HepG2 (cell line): Measurements from ENCODE around the gene SUPT20HL2. TPM values are rescaled to one million over a fixed set of nuclear protein-coding genes. Genes with fewer than 3 reads are reported as not detected.

Source experiments
- ATAC-seq: fragments of 200-7000 bp; cut with Tn5 transposase; 3 replicates; pipeline ENCODE4 v1.9.1; 2020; ENCODE audit warnings: mild to moderate bottlenecking, moderate library complexity
- BruUV-seq: library from RNA; stranded (reverse); fragments of 400-500 nt; replicated peaks from 2 replicates; lab custom pipeline; 2021; lab: Mats Ljungman, UMichigan
- CTCF ChIA-PET: fragments of 300-600 bp; formaldehyde crosslinking; extraction: SDS; loops from one replicate; lab custom pipeline; 2021; ENCODE audit warnings: low total read pairs, inconsistent platforms, low intra/inter-chr PET ratio; lab: Yijun Ruan, JAX
- POLR2A ChIA-PET: fragments of 350-600 bp; sonication (Branson Sonifier 250); formaldehyde crosslinking; loops from one replicate; lab custom pipeline; 2020; ENCODE audit warnings: antibody characterized with exemption, inconsistent platforms; lab: Yijun Ruan, JAX
- DNase-seq: peaks from one replicate; pipeline ENCODE4 v3.0.0-alpha.2; 2015; ENCODE audit warnings: low spot score
- FAIRE-seq: peaks from 3 replicates; lab custom pipeline; 2011; peaks lifted over from hg19 to GRCh38; lab: Jason Lieb, UNC
- H2AFZ ChIP-seq: one replicate; pipeline ENCODE4 v1.6.1; 2011; ENCODE audit warnings: low read length, inconsistent platforms
- H3K27ac ChIP-seq: fragments of 300-600 bp; 3 replicates; pipeline ENCODE4 v1.8.0; 2011; ENCODE audit warnings: mixed run types, mild to moderate bottlenecking, mixed read lengths, low read length, inconsistent platforms; ENCODE audit not compliant: insufficient read depth; ENCODE audit errors: extremely low read length
- H3K27me3 ChIP-seq, 2 experiments: fragments of 200-600 bp in 1 of 2; 2 replicates in 1 of 2; 3 replicates in 1 of 2; pipeline versions ENCODE4 v1.6.0 to v1.8.0; 2011; ENCODE audit warnings: low read length in 2 of 2, mild to moderate bottlenecking in 2 of 2, moderate library complexity in 2 of 2, inconsistent platforms in 1 of 2; ENCODE audit not compliant: insufficient read depth in 2 of 2, control insufficient read depth in 1 of 2
- H3K36me3 ChIP-seq, 2 experiments: fragments of 200-600 bp in 1 of 2; replicated peaks in 1 of 2; 2 replicates in 1 of 2; 3 replicates in 1 of 2; pipeline versions ENCODE4 v1.5.1 to v1.8.0; 2011; ENCODE audit warnings: low read length in 2 of 2, inconsistent platforms in 1 of 2; ENCODE audit not compliant: insufficient read depth in 2 of 2, control insufficient read depth in 1 of 2
- H3K4me1 ChIP-seq: 2 replicates; pipeline ENCODE4 v1.5.1; 2012; ENCODE audit warnings: low read length, inconsistent platforms; ENCODE audit not compliant: insufficient read depth
- H3K4me2 ChIP-seq: 2 replicates; pipeline ENCODE4 v1.6.0; 2011; ENCODE audit warnings: low read depth, low read length, inconsistent platforms
- H3K4me3 ChIP-seq, 3 experiments: fragments of 200-600 bp in 1 of 3; sonication (generic), shearing (Covaris generic) in 1 of 3; replicated peaks in 1 of 3; 2 replicates each; pipeline ENCODE4 v1.5.1; 2011 to 2016; ENCODE audit warnings: low read length in 3 of 3, inconsistent platforms in 2 of 3, low read depth in 2 of 3, mild to moderate bottlenecking in 2 of 3, control low read depth in 1 of 3, mixed read lengths in 1 of 3; ENCODE audit not compliant: insufficient read depth in 1 of 3
- H3K79me2 ChIP-seq: one replicate; pipeline ENCODE4 v1.6.1; 2011; ENCODE audit warnings: low read length, inconsistent platforms; ENCODE audit not compliant: insufficient read depth
- H3K9ac ChIP-seq: 2 replicates; pipeline ENCODE4 v1.6.0; 2011; ENCODE audit warnings: mild to moderate bottlenecking, low read depth, low read length, inconsistent platforms; ENCODE audit not compliant: insufficient read depth
- H3K9me3 ChIP-seq: 2 replicates; pipeline ENCODE4 v1.5.1; 2012; ENCODE audit warnings: mild to moderate bottlenecking, low read length
- H4K20me1 ChIP-seq: 2 replicates; pipeline ENCODE4 v1.6.0; 2011; ENCODE audit warnings: inconsistent platforms, mild to moderate bottlenecking, low read length, moderate library complexity; ENCODE audit not compliant: insufficient read depth
- ATF7 ChIP-seq, 2 experiments: fragments of 450-650 bp in 1 of 2; sonication (generic) in 1 of 2; formaldehyde crosslinking in 1 of 2; IDR thresholded peaks; 2 replicates each; pipeline versions ENCODE4 v1.4.0 to v1.6.1; 2016 to 2020; ENCODE audit warnings: antibody characterized with exemption in 1 of 2, mild to moderate bottlenecking in 1 of 2, missing genetic modification reagents in 1 of 2
- BRCA1 ChIP-seq: sonication (generic); formaldehyde crosslinking; IDR thresholded peaks from 2 replicates; pipeline ENCODE4 v1.4.0; 2020; ENCODE audit warnings: missing genetic modification reagents
- CEBPB ChIP-seq: IDR thresholded peaks from 2 replicates; pipeline ENCODE4 v1.6.1; 2011; ENCODE audit warnings: low read depth, low read length, improper control_type of control experiment, borderline replicate concordance
- FOXK2 ChIP-seq: fragments of 450-650 bp; IDR thresholded peaks from 2 replicates; pipeline ENCODE4 v1.6.1; 2016
- IKZF1 ChIP-seq: fragments of 450-650 bp; IDR thresholded peaks from 2 replicates; pipeline ENCODE4 v1.7.1; 2016
- REST ChIP-seq, 2 experiments: IDR thresholded peaks; 2 replicates each; pipeline ENCODE4 v1.6.1; 2011 to 2012; ENCODE audit warnings: low read length in 2 of 2, borderline replicate concordance in 1 of 2, low read depth in 1 of 2, mild to moderate bottlenecking in 1 of 2, moderate library complexity in 1 of 2
- SETDB1 ChIP-seq: sonication (generic); formaldehyde crosslinking; IDR thresholded peaks from 2 replicates; pipeline ENCODE4 v1.5.1; 2020; ENCODE audit warnings: missing genetic modification reagents, mild to moderate bottlenecking, borderline replicate concordance
- TAF15 ChIP-seq: fragments of 200-400 bp; formaldehyde crosslinking; IDR thresholded peaks from one replicate; pipeline ENCODE4 v1.6.1; 2018; ENCODE audit warnings: mild to moderate bottlenecking, low read depth, low read length; ENCODE audit not compliant: poor library complexity, severe bottlenecking
- ZFP36 ChIP-seq: fragments of 150-350 bp; IDR thresholded peaks from 2 replicates; pipeline ENCODE4 v1.6.1; 2018; ENCODE audit warnings: borderline replicate concordance, low read length, low read depth; ENCODE audit not compliant: partially characterized antibody
- ZFP82 ChIP-seq: sonication (generic); formaldehyde crosslinking; IDR thresholded peaks from 2 replicates; pipeline ENCODE4 v1.5.1; 2020; ENCODE audit warnings: mild to moderate bottlenecking, missing genetic modification reagents, borderline replicate concordance
- ZKSCAN8 ChIP-seq: IDR thresholded peaks from 2 replicates; pipeline ENCODE4 v1.6.1; 2016; ENCODE audit warnings: borderline replicate concordance, missing genetic modification reagents, missing compliant biosample characterization
- ZNF18 ChIP-seq: sonication (generic); formaldehyde crosslinking; IDR thresholded peaks from 2 replicates; pipeline ENCODE4 v1.8.0; 2022; ENCODE audit warnings: mild to moderate bottlenecking, missing genetic modification reagents; ENCODE audit not compliant: insufficient replicate concordance
- ZNF615 ChIP-seq: sonication (generic); formaldehyde crosslinking; IDR thresholded peaks from 2 replicates; pipeline ENCODE4 v1.5.0; 2020; ENCODE audit warnings: mild to moderate bottlenecking, missing genetic modification reagents, borderline replicate concordance
- WGBS: methylation state at CpG from one replicate; pipeline ENCODE4 v1.1.6; 2017; ENCODE audit warnings: low lambda C conversion rate; 5-methylcytosine and 5-hydroxymethylcytosine counted together
- in situ Hi-C: cut with HindIII; loops from 2 replicates; pipeline ENCODE4 v1.10.0; 2017; ENCODE audit warnings: low pct_unique_long_range_greater_than_20kb; ENCODE audit not compliant: extremely low pct_ligation_motif_present
- intact Hi-C: fragments of 100-400 bp; cut with micrococcal nuclease; formaldehyde crosslinking; loops from one replicate; pipeline ENCODE4 v1.10.0; 2022; ENCODE audit not compliant: unreplicated experiment
- polyA plus RNA-seq, 8 experiments: library from polyadenylated mRNA; depleted of rRNA in 3 of 8; stranded (reverse) in 7 of 8; unstranded in 1 of 8; fragments of >200 nt; fragmentation: Illumina TruSeq in 4 of 8; extraction: Trizol in 4 of 8; gene quantifications; 2 replicates each; pipeline versions ENCODE4 v1.2.1 to v1.2.3, GENCODE V29; 2011 to 2016; ENCODE audit warnings: low read depth in 4 of 8, missing spikeins in 1 of 8, mixed read lengths in 1 of 8; ENCODE audit not compliant: insufficient read depth in 1 of 8
- total RNA-seq, 5 experiments: library from RNA; depleted of rRNA; stranded (reverse); fragments of >200 nt; fragmentation: Illumina TruSeq; extraction: Trizol; gene quantifications; 2 replicates each; pipeline ENCODE4 v1.2.3, GENCODE V29; 2016; ENCODE audit warnings: low read depth in 1 of 5

The SUPT20HL2 gene
- total and polyA plus RNA-seq, 2 of the 13 experiments (the other 11 are each of a cell fraction or from before 2014, with no cell fraction given): not detected

- intact Hi-C loops: no loop called here
- DNase-seq (no peak), FAIRE-seq (no peak)
- Histone ChIP-seq H3K9ac (no peak overlapping the region), H3K27ac (no peak overlapping the region), H2AFZ (no peak overlapping the region), H3K4me3 (no peak overlapping the region), H3K9me3 (no peaks in the 10 kb centered on the region)
- BruUV-seq: no TSS peak
- in situ Hi-C loops: no loop called here
- CTCF ChIA-PET: no interaction called here
- TF ChIP-seq ZKSCAN8: no peak
- no peak for TF ChIP-seq ZNF615
- peak in 1 of 2 experiments; percentile 67; a peak in 1 of 4 replicates for TF ChIP-seq REST (IDR thresholded peaks at IDR 0.05; ENCODE audit: borderline replicate concordance in 1 of 2, low read depth in 1 of 2, low read length in 2 of 2)
- TF ChIP-seq, all 625 proteins: peak for 1
- no peak overlapping the region for H3K4me2 ChIP-seq
- no peaks in the 10 kb centered on the region for H3K4me1 ChIP-seq
- no peak for ATAC-seq
- H3K36me3 ChIP-seq: no peaks in the 10 kb centered on the region
- H4K20me1 ChIP-seq: no peaks in the 10 kb centered on the region
- POLR2A ChIA-PET: no interaction called here
- no peaks in the 10 kb centered on the region for H3K27me3 ChIP-seq
- 40% methylated on average over 3 of the region's 4 CpGs for WGBS
- no peaks in the 10 kb centered on the region for H3K79me2 ChIP-seq
Observed at GRCh38 chrX:24350217-24350616, 36.3 kb upstream of the SUPT20HL2 start.

- H3K9me3 ChIP-seq: no peaks in the 10 kb centered on the region
- H4K20me1 ChIP-seq: no peaks in the 10 kb centered on the region
- no peaks in the 10 kb centered on the region for H3K36me3 ChIP-seq
- no peak for DNase-seq
- H3K27me3 ChIP-seq: no peaks in the 10 kb centered on the region; a peak in 1 of 5 replicates
- BruUV-seq: no TSS peak
- in situ Hi-C loops (no loop called here), intact Hi-C loops (no loop called here)
- ChIA-PET CTCF (no interaction called here), POLR2A (no interaction called here)
- H3K79me2 ChIP-seq: no peaks in the 10 kb centered on the region
- no peak overlapping the region for H3K9ac ChIP-seq
- no peak overlapping the region for H3K4me2 ChIP-seq
- H3K27ac ChIP-seq: no peak overlapping the region
- ATAC-seq: no peak
- FAIRE-seq: no peak
- H2AFZ ChIP-seq: no peak overlapping the region
- 7% methylated on average over 1 of the region's 1 CpG for WGBS
- no peak overlapping the region for H3K4me3 ChIP-seq
- no peaks in the 10 kb centered on the region for H3K4me1 ChIP-seq
- TF ChIP-seq ZFP36 (no peak), BRCA1 (no peak), SETDB1 (CRISPR knock-in tag) (no peak), ZNF18 (no peak), IKZF1 (no peak), CEBPB (no peak), FOXK2 (no peak), ZFP82 (CRISPR knock-in tag) (no peak), TAF15 (no peak), ATF7 (IDR thresholded peaks at IDR 0.05) (no peak), ATF7 (CRISPR knock-in tag; IDR thresholded peaks at IDR 0.05) (no peak)
Observed at GRCh38 chrX:24347881-24348280, 34.0 kb upstream of the SUPT20HL2 start.
